ENCODE results near the gene ADAP1. TPM values are rescaled to one million over a fixed set of nuclear protein-coding genes. Genes with fewer than 3 reads are reported as not detected.

The ADAP1 gene
- total RNA-seq, 3 donors from 2014 or later = 7.5 to 15.5 (median 14.0) TPM

DNA sequence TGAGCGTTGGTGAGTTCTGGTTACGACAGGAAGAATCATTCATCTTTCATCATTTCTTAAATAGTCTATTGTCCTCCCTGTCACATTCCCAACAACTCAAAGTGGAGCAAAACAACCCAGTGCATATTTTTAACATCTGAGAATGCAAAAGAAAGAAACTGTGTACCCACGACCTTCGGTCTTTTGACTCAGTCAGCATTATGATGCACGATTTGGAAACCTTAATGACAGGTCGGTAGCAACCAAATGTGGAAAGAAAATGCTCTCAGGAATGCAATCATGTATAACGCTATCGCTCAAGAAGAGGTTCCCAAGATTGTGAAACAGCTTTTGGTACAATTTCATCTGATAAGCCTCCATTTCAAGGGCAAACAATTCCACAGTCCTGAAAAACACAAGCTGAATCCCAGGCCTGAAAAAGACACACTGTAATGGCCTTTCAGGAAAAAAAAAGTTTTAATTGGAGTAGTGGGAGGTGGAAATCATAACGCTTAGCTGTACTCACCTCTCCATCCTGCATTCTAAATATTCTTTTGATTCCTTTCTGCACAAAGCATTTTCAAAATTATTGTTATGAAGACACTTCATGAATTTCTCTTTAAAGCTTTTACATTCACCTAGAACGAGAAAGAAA is 18.3 kb upstream of the ADAP1 start:
- intact Hi-C loops (cut with DNase I; ENCODE audit: low total_unique reads) = loop anchor here (5.0 kb wide), 1 partner anchor 1740 kb away; no protein-coding TSS in a partner anchor
- Histone ChIP-seq H3K27me3 (no peaks in the 10 kb centered on the region), H3K27ac (no peak overlapping the region), H3K36me3 (peaks cover 8% of the 10 kb centered on the region), H3K9me3 (no peaks in the 10 kb centered on the region), H3K4me1 (peaks cover 0 to 10% of the 10 kb centered on the region in 2 donors), H3K4me3 (no peak overlapping the region)
- DNase-seq (ENCODE audit: low spot score in 2 of 2) = no peak
- TF ChIP-seq, protein P1, sequence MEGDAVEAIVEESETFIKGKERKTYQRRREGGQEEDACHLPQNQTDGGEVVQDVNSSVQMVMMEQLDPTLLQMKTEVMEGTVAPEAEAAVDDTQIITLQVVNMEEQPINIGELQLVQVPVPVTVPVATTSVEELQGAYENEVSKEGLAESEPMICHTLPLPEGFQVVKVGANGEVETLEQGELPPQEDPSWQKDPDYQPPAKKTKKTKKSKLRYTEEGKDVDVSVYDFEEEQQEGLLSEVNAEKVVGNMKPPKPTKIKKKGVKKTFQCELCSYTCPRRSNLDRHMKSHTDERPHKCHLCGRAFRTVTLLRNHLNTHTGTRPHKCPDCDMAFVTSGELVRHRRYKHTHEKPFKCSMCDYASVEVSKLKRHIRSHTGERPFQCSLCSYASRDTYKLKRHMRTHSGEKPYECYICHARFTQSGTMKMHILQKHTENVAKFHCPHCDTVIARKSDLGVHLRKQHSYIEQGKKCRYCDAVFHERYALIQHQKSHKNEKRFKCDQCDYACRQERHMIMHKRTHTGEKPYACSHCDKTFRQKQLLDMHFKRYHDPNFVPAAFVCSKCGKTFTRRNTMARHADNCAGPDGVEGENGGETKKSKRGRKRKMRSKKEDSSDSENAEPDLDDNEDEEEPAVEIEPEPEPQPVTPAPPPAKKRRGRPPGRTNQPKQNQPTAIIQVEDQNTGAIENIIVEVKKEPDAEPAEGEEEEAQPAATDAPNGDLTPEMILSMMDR (IDR thresholded peaks at IDR 0.05) = no peak
- TF ChIP-seq POLR2AphosphoS5 (IDR thresholded peaks at IDR 0.05) (no peak), POLR2A (IDR thresholded peaks at IDR 0.05) (no peak)

DNA sequence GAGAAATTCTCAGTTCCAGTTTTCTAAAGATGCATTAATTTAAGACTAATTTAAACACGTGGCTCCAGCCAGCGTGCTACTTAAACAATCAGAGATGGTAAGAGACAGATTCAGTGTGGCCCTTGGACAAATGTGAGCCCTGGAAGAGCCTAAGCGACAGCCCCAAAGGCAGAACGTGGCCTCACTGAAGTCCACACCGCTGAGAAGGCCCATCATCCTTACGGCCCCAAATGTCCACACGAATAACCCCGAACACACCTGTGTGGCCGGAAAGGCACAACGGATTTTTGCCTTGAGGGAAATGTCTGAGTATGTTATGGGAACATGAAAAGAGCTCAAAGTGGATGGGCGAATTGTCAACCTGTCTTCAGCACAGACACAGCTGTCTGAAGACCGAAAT is 17.6 kb upstream of the ADAP1 start:
- Histone ChIP-seq H3K27ac (no peak overlapping the region), H3K9me3 (no peaks in the 10 kb centered on the region), H3K36me3 (peaks cover 13% of the 10 kb centered on the region), H3K27me3 (no peaks in the 10 kb centered on the region), H3K4me3 (no peak overlapping the region), H3K4me1 (peaks cover 0 to 10% of the 10 kb centered on the region in 2 donors)
- no peak for DNase-seq (ENCODE audit: low spot score in 2 of 2)
- TF ChIP-seq POLR2AphosphoS5 (IDR thresholded peaks at IDR 0.05) = no peak
- TF ChIP-seq POLR2A (IDR thresholded peaks at IDR 0.05) = no peak
- TF ChIP-seq, protein P1 (IDR thresholded peaks at IDR 0.05) = no peak
- intact Hi-C loops (cut with DNase I; ENCODE audit: low total_unique reads) = loop anchor here (5.0 kb wide), 1 partner anchor 1740 kb away; no protein-coding TSS in a partner anchor

DNA sequence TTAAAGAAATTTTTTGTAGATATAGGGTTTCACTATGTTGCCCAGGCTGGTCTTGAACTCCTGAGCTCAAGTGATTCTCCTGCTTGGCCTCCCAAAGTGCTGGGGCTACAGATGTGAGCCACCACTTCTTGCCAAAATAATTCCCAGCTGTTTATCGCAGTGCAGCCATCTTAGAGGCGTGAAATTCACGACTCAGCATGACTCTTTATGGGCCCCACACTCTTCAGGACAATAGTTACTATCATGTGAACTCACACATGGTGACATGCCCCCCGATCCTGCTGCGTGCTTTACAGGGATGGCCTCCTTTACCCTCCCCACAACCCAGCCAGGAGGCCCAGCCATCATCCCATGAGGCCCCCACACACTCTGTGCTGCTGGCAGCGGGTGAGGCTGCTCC is 16.3 kb upstream of the ADAP1 start:
- no peak for DNase-seq (ENCODE audit: low spot score in 2 of 2)
- Histone ChIP-seq H3K27ac (no peak overlapping the region), H3K36me3 (peaks cover 13% of the 10 kb centered on the region), H3K4me3 (no peak overlapping the region), H3K27me3 (no peaks in the 10 kb centered on the region), H3K9me3 (no peaks in the 10 kb centered on the region), H3K4me1 (peaks cover 0 to 10% of the 10 kb centered on the region in 2 donors)
- TF ChIP-seq, protein P1 (IDR thresholded peaks at IDR 0.05) = no peak
- TF ChIP-seq POLR2A (IDR thresholded peaks at IDR 0.05) (no peak), POLR2AphosphoS5 (IDR thresholded peaks at IDR 0.05) (no peak)
- intact Hi-C loops (cut with DNase I; ENCODE audit: low total_unique reads) = loop anchor here (5.0 kb wide), 1 partner anchor 1742 kb away; no protein-coding TSS in a partner anchor

DNA sequence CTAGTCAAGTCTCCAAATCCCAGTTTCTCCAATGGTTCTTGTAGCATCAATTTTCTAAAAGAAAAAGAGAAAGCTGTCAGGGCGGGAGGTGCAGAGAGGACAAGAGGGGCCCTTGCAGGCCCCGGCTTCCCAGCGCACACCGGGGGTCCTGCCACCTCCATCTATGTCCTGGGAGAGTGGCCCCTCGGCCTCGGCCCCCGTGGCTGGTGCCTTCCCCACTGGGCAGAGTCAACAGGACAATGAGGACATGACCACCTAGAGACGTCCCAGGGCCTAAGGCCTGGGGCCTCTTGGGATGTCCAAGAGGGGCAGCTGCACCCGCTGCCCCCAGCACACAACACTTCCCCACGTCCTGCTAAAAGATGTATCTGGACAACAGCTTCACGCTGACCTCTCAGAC is 14.9 kb upstream of the ADAP1 start:
- intact Hi-C loops (cut with DNase I; ENCODE audit: low total_unique reads) = no loop called here
- H3K36me3 ChIP-seq = peaks cover 13% of the 10 kb centered on the region
- TF ChIP-seq POLR2A (IDR thresholded peaks at IDR 0.05) (no peak), POLR2AphosphoS5 (IDR thresholded peaks at IDR 0.05) (no peak)
- TF ChIP-seq, protein P1 (IDR thresholded peaks at IDR 0.05) = no peak

DNA sequence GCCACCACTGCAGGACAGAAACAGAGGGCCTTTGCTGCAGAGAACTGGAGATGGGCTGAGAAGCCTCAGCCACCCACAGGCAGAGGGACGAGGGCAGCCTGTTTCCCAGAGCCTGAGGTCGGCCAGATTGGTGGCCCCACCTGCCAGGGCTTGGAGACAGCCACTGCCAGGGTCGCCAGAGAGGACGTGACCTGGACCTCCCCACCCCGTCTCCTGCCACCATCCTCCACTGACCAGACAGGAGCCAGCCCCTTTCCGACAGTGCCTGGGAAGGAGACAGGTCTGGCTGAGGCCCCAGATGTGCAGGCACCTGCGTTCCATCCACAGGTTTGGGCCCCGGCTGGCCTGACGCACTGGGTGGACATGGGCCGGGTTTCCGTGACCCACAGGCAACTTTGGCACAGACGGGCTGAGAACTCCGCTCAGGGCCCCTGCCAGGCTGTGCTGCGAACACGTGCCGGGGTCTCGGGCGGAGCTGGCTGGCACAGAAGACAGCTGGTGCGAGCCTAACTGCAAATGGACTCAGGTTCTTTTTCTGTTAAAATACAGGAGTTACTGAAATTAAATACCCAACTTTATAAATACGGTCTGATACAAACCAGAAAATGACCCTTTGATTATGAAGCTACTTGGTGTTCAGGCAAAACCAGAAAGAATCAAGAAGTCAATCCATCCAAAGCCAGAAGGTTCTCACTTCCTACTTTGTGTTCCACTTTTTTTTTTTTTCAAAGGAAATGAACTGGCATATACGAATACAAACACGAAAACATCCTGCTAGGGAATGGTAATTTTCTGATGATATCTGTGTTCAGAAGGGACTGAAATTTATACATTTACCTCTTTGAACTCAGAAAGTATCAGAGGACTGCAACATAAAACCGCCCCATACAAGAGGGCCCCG is 14.0 kb upstream of the ADAP1 start:
- intact Hi-C loops (cut with DNase I; ENCODE audit: low total_unique reads) = no loop called here
- H3K9me3 ChIP-seq = no peaks in the 10 kb centered on the region
- H3K4me3 ChIP-seq = no peak overlapping the region
- peaks cover 0 to 7% of the 10 kb centered on the region in 2 donors for H3K4me1 ChIP-seq
- TF ChIP-seq POLR2AphosphoS5 (IDR thresholded peaks at IDR 0.05) (no peak), POLR2A (IDR thresholded peaks at IDR 0.05) (no peak)
- TF ChIP-seq, protein P1 (IDR thresholded peaks at IDR 0.05) = no peak
- H3K27me3 ChIP-seq = no peaks in the 10 kb centered on the region
- peaks cover 13% of the 10 kb centered on the region for H3K36me3 ChIP-seq
- DNase-seq (ENCODE audit: low spot score in 2 of 2) = no peak
- H3K27ac ChIP-seq = no peak overlapping the region

More for the DNA sequence above, 14.9 kb upstream of the ADAP1 start:
- Histone ChIP-seq H3K27me3 (no peaks in the 10 kb centered on the region), H3K4me3 (no peak overlapping the region), H3K4me1 (peaks cover 0 to 10% of the 10 kb centered on the region in 2 donors), H3K27ac (no peak overlapping the region), H3K9me3 (no peaks in the 10 kb centered on the region)
- DNase-seq (ENCODE audit: low spot score in 2 of 2) = no peak
